Mesodermal cell (in vitro differentiated cells): Measurements from ENCODE around the gene AP4B1.

ENCODE experiments used
- H3K27ac ChIP-seq: 2 replicates; pipeline ENCODE4 v1.7.0; 2013; ENCODE audit warnings: mild to moderate bottlenecking, low read depth, low read length, moderate library complexity; ENCODE audit not compliant: severe bottlenecking
- H3K36me3 ChIP-seq: 2 replicates; pipeline ENCODE4 v1.7.1; 2013; ENCODE audit warnings: mild to moderate bottlenecking, low read length, moderate library complexity; ENCODE audit not compliant: control insufficient read depth, insufficient read depth
- H3K4me1 ChIP-seq: one replicate; pipeline ENCODE4 v1.7.1; 2013; ENCODE audit warnings: mild to moderate bottlenecking, low read length; ENCODE audit not compliant: insufficient read depth, control insufficient read depth, poor library complexity, severe bottlenecking
- H3K4me3 ChIP-seq: 2 replicates; pipeline ENCODE4 v1.7.0; 2013; ENCODE audit warnings: low read length, control low read depth, mild to moderate bottlenecking; ENCODE audit not compliant: insufficient read depth, poor library complexity, severe bottlenecking; ENCODE audit errors: extremely low read depth
- H3K9me3 ChIP-seq: 2 replicates; pipeline ENCODE4 v1.7.1; 2013; ENCODE audit warnings: mild to moderate bottlenecking, low read length, moderate library complexity; ENCODE audit not compliant: control insufficient read depth
- WGBS, 2 experiments: methylation state at CpG; one replicate each; pipeline ENCODE4 v1.1.5; 2013; ENCODE audit warnings: missing lambda C conversion rate in 2 of 2; ENCODE audit not compliant: insufficient coverage in 2 of 2; 5-methylcytosine and 5-hydroxymethylcytosine counted together

Gene AP4B1

GRCh38 chr1:113942527-113942926 is 37.9 kb upstream of the AP4B1 start:
- Histone ChIP-seq H3K27ac (no peak overlapping the region), H3K4me3 (no peak overlapping the region), H3K4me1 (peaks cover 1% of the 10 kb centered on the region), H3K9me3 (peaks cover 4% of the 10 kb centered on the region), H3K36me3 (peaks cover 45% of the 10 kb centered on the region)

DNA sequence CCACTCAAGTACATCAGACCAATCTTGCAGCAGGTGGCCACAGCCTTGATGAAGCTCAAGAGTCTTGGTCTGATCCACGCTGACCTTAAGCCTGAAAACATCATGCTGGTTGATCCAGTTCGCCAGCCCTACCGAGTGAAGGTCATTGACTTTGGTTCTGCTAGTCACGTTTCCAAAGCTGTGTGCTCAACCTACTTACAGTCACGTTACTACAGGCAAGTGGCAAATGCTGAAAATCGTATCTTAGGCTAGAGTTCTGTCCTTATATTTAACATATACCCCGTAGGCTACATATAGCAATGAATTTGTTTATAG is 36.6 kb upstream of the AP4B1 start:
- Histone ChIP-seq H3K4me3 (no peak overlapping the region), H3K4me1 (peaks cover 2% of the 10 kb centered on the region), H3K27ac (no peak overlapping the region), H3K9me3 (peaks cover 4% of the 10 kb centered on the region), H3K36me3 (peaks cover 45% of the 10 kb centered on the region)
- 97 to 100% methylated on average over 4 of the region's 7 CpGs for WGBS, 2 experiments

GRCh38 chr1:113940365-113941244 is 36.0 kb upstream of the AP4B1 start:
- Histone ChIP-seq H3K9me3 (peaks cover 4% of the 10 kb centered on the region), H3K36me3 (peaks cover 45% of the 10 kb centered on the region), H3K4me3 (no peak overlapping the region), H3K4me1 (peaks cover 2% of the 10 kb centered on the region), H3K27ac (no peak overlapping the region)
- 89 to 92% methylated on average over 7 to 14 of the region's 16 CpGs for WGBS, 2 experiments

DNA sequence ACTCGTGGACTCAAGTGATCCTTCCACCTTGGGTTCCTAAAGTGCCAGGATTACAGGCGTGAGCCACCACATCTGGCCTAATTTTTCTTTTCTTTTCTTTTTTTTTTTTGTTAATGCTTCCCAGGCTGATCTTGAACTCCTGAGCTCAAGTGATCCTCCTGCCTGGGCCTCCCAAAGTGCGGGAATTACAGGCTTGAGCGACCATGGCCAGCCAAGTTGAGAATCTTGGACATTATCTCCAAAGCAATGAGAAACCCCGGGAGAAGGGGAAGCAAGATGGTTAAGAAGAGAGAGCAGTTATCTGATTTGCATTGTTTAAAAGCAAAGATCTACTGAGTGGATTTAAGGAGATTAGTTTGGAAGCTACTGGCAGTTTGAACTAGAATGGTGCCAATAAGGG is 33.6 kb upstream of the AP4B1 start:
- H3K36me3 ChIP-seq: peaks cover 30% of the 10 kb centered on the region
- H3K9me3 ChIP-seq: no peaks in the 10 kb centered on the region
- no peak overlapping the region for H3K27ac ChIP-seq
- H3K4me1 ChIP-seq: peaks cover 2% of the 10 kb centered on the region
- 68 to 78% methylated on average over 5 of the region's 5 CpGs for WGBS, 2 experiments
- no peak overlapping the region for H3K4me3 ChIP-seq

- Histone ChIP-seq H3K36me3 (peaks cover 25% of the 10 kb centered on the region), H3K4me1 (peaks cover 2% of the 10 kb centered on the region), H3K9me3 (no peaks in the 10 kb centered on the region), H3K4me3 (no peak overlapping the region), H3K27ac (no peak overlapping the region)
- 83% methylated on average over 1 of the region's 1 CpG; no CpG with 5 or more reads in 1 of the 2 experiments for WGBS, 2 experiments
These were observed 32.5 kb upstream of the AP4B1 start for GRCh38 chr1:113937146-113937545.

- Histone ChIP-seq H3K36me3 (peaks cover 15% of the 10 kb centered on the region), H3K27ac (no peak overlapping the region), H3K4me1 (peaks cover 2% of the 10 kb centered on the region), H3K9me3 (no peaks in the 10 kb centered on the region), H3K4me3 (no peak overlapping the region)
- 83% methylated on average over 1 of the region's 1 CpG; no CpG with 5 or more reads in 1 of the 2 experiments for WGBS, 2 experiments
These were observed 31.4 kb upstream of the AP4B1 start for GRCh38 chr1:113935970-113936369.

DNA sequence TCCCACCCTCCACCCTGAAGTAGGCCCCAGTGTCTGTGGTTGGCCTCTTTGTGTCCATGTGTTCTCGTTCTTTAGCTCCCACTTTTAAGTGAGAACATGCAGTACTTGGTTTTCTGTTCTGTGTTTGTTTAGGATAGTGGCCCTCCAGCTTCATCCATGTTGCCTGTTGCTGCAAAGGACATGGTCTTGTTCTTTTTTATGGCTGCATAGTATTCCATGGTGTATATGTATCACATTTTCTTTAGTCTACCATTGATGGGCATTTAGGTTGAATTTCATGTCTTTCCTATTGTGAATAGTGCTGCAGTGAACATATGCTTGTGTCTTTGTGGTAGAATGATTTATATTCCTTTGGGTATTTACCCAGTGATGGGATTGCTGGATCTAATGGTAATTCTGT is 30.6 kb upstream of the AP4B1 start:
- Histone ChIP-seq H3K4me3 (no peak overlapping the region), H3K36me3 (peaks cover 7% of the 10 kb centered on the region), H3K9me3 (no peaks in the 10 kb centered on the region), H3K27ac (no peak overlapping the region), H3K4me1 (peaks cover 2% of the 10 kb centered on the region)
- WGBS, 2 experiments: 100% methylated on average over 1 of the region's 1 CpG; no CpG with 5 or more reads in 1 of the 2 experiments

GRCh38 chr1:113934511-113935055 is 30.0 kb upstream of the AP4B1 start:
- 84 to 94% methylated on average over 4 to 5 of the region's 5 CpGs for WGBS, 2 experiments
- Histone ChIP-seq H3K4me3 (no peak overlapping the region), H3K9me3 (no peaks in the 10 kb centered on the region), H3K36me3 (peaks cover 3% of the 10 kb centered on the region), H3K27ac (no peak overlapping the region), H3K4me1 (peaks cover 2% of the 10 kb centered on the region)

- peaks cover 2% of the 10 kb centered on the region for H3K4me1 ChIP-seq
- H3K36me3 ChIP-seq: peaks cover 3% of the 10 kb centered on the region
- no peak overlapping the region for H3K27ac ChIP-seq
- no peak overlapping the region for H3K4me3 ChIP-seq
- H3K9me3 ChIP-seq: no peaks in the 10 kb centered on the region
These were observed 29.4 kb upstream of the AP4B1 start for GRCh38 chr1:113934006-113934405.

- H3K4me3 ChIP-seq: peak overlapping the region; percentile 74
- peaks cover 3% of the 10 kb centered on the region for H3K36me3 ChIP-seq
- H3K27ac ChIP-seq: no peak overlapping the region
- H3K4me1 ChIP-seq: peaks cover 5% of the 10 kb centered on the region
- WGBS, 2 experiments: 100% methylated on average over 1 of the region's 3 CpGs
- H3K9me3 ChIP-seq: no peaks in the 10 kb centered on the region
These were observed 26.9 kb upstream of the AP4B1 start for GRCh38 chr1:113931451-113931851.

GRCh38 chr1:113930499-113931161 is 26.0 kb upstream of the AP4B1 start:
- peak overlapping the region; percentile 92 for H3K27ac ChIP-seq
- H3K4me3 ChIP-seq: peak overlapping the region; percentile 74
- peaks cover 5% of the 10 kb centered on the region for H3K4me1 ChIP-seq
- H3K36me3 ChIP-seq: peaks cover 3% of the 10 kb centered on the region
- H3K9me3 ChIP-seq: no peaks in the 10 kb centered on the region
- 2% methylated on average over 5 of the region's 8 CpGs; no CpG with 5 or more reads in 1 of the 2 experiments for WGBS, 2 experiments
